Stimulated activated CD4-positive, alpha-beta T cell treated with anti-CD3 and anti-CD28 coated beads, Interleukin-1b, Interleukin-23, amount 100 ng/mL, for 24 hours (primary cell): Measurements from ENCODE around the gene GRIK4.

Source experiments
- DNase-seq, 4 experiments: peaks; one replicate each; pipeline ENCODE4 v3.0.0-alpha.2; 2020; ENCODE audit warnings: low read depth in 4 of 4, low spot score in 1 of 4

GRIK4 gene

GRCh38 chr11:120900643-120901042, 389.1 kb downstream of the GRIK4 start:
- DNase-seq: no peak

- no peak for DNase-seq
Measured at GRCh38 chr11:120903686-120904085, 392.1 kb downstream of the GRIK4 start.

- no peak for DNase-seq
Measured at GRCh38 chr11:120904116-120904515, 392.6 kb downstream of the GRIK4 start.

GRCh38 chr11:120906766-120907165, 395.2 kb downstream of the GRIK4 start:
- DNase-seq: no peak

GRCh38 chr11:120907971-120908370, 396.4 kb downstream of the GRIK4 start:
- no peak for DNase-seq

GRCh38 chr11:120908461-120909181, 397.1 kb downstream of the GRIK4 start:
- DNase-seq: no peak

- no peak for DNase-seq
Measured at GRCh38 chr11:120909676-120910416, 398.3 kb downstream of the GRIK4 start.

GRCh38 chr11:120911943-120912342, 400.4 kb downstream of the GRIK4 start:
- no peak for DNase-seq

GRCh38 chr11:120912504-120912903, 401.0 kb downstream of the GRIK4 start:
- no peak for DNase-seq

- no peak for DNase-seq
Measured at GRCh38 chr11:120912915-120913314, 401.4 kb downstream of the GRIK4 start.

GRCh38 chr11:120914021-120914420, 402.5 kb downstream of the GRIK4 start:
- no peak for DNase-seq

GRCh38 chr11:120914601-120915000, 403.1 kb downstream of the GRIK4 start:
- no peak for DNase-seq

GRCh38 chr11:120917559-120918239, 406.2 kb downstream of the GRIK4 start:
- no peak for DNase-seq

GRCh38 chr11:120918257-120918656, 406.7 kb downstream of the GRIK4 start:
- no peak for DNase-seq

- DNase-seq: no peak
Measured at GRCh38 chr11:120919045-120919444, 407.5 kb downstream of the GRIK4 start.

- no peak for DNase-seq
Measured at GRCh38 chr11:120919566-120919965, 408.0 kb downstream of the GRIK4 start.

- DNase-seq: no peak
Measured at GRCh38 chr11:120923866-120924508, 412.4 kb downstream of the GRIK4 start.

GRCh38 chr11:120925944-120926343, 414.4 kb downstream of the GRIK4 start:
- DNase-seq: no peak

GRCh38 chr11:120928627-120929026, 417.1 kb downstream of the GRIK4 start:
- DNase-seq: no peak

- DNase-seq: no peak
Measured at GRCh38 chr11:120929090-120929489, 417.5 kb downstream of the GRIK4 start.

- DNase-seq: peak in 2 of 4 experiments; percentile 20
Measured at GRCh38 chr11:120929664-120930154, 418.2 kb downstream of the GRIK4 start.
